NAMALWA (cell line): ENCODE measurements around the gene NLRP4.
"Not testable (repeated sequence)": the region's sequence is repeated elsewhere in the genome, so short reads cannot be mapped to it uniquely, and the experiment has no call there.

ENCODE experiments used
- DNase-seq: peaks from one replicate; pipeline ENCODE4 v3.0.0-alpha.2; 2015; ENCODE audit warnings: low spot score

The NLRP4 gene

DNA sequence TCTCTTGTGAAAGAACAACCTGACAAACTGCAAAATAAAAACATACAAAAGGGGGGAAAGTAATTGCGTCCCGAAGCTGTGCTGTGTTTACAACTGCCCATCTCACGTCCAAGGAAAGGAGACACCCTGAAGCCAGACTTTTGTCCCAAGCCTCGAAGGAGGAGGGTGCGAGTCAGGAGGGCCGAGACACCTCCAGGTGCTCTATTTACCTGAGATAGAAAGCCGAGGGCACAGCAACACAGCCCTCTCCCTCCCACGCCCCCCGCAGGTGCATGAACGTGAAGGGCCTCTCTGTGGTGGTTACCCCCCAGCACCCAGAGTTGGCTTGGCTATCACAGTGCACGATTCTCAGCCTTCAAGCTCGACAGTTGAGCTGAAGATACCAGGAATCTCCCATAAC lies 62.6 kb downstream of the NLRP4 start:
- DNase-seq: no peak

DNA sequence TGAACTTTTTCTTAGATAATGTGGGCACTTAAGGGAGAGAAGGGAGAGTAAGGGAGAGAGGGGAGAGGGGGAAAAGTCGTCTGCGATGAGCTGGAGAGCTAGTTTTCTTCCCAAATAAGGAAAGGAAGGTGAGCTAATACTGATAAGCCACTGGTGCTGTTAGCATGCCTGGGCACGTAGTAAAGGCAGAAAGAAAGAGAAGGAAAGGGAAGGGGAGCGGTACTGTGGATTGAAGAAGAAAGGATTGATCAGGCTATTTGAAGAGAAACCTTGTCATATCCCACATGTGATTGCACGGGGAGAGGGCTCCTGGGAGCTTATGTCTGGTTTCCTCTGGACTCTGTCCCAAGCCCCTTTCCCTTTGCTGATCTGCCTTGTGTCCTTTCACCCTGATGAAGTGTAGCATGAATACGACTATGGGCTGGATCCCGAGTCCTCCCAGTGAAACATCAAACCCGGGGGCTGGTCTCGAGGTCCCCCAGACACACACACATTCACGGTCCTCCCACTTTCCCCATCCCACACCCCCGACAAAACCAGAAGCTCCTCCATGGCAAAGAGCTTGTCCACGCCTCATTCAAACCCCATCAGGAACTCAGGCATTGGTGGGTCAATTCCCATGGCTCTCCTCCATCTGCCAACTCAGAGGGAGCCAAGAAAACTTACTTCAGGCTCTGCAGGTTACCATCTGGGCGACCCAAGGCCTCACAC lies 65.2 kb downstream of the NLRP4 start:
- DNase-seq: no peak

DNA sequence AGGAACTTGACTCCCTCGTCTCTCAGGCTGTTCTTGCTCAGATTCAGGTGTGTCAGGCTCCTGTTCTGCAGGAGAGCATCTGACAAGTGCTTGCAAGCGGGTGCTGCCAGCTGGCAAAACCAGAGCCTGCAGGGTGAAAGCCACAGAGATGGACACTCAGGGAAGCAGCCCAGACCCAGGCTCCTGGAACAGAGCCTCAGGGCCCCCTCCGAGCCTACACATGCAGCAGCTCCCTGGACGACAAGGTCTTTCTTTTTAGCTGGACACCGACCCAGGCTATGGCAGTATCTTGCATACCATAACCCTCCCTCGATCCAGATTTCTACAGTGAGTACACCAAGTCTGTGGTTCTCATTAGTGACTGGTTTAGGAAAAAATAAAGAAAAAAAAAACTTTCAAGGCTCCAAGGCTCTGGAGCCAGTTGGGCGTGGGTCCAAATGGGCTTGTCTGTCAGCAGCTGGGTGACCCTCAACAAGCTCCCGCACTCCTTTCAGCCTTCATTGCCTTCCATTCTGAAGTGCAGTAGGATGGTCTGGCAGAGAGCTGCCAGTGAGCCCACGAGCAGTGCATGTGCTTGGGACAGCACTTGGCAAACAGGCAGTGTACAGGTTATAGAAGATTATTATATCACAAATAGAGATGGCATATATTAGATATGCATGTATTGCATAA lies 65.9 kb downstream of the NLRP4 start:
- no peak for DNase-seq

DNA sequence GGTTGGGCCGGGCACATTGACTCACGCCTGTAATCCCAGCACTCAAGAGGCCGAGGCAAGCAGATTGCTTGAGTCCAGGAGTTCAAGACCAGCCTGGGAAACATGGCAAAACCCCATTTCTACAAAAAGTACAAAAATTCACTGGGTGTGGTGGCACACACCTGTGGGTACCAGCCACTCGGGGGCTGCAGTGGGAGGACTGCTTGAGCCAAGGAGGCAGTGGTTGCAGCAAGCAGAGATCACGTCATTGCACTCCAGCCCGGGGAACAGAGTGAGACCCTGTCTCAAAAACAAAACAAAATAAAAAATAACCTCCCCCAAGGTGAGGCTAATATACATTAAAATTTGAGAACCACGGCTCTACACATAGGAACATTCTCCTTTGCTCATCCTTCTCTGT lies 70.9 kb downstream of the NLRP4 start:
- DNase-seq: no peak

DNA sequence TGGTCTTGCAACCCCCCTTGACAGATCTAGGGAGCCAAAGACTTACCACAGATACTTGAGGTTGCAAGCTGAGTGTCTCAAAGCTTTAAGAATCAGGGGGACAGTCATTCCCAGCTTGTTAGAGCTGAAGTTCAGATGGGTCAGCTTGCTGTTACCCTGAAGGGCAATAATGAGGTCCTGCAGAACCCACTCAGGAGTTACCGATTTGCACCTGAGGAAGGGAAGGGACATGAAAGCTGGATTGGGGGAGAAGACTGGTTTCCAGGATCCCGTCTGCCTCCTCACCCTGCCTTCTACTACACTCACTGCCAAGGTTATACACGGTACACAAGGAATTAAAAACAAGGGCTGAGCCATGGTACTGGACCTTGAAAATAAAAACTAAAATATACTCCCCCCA lies 71.4 kb downstream of the NLRP4 start:
- no peak for DNase-seq

DNA sequence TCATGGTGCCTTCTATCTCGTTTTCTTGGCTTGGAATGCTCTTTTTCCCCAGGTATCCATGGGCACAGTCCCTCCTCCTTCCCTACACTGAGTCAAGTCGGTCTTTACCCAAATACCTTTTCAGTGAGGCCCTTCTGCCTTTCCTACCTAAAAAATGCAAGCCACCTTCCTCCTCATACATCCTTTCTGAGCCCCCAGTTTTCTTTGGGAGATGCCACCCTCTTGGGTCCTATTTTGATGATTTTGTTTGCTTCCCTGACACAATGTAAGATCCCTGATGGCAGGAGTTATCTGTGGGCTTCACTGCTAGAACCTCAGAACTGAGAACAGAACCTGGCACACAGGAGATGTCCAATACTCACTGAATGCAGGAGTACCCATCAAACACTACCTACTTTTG lies 73.5 kb downstream of the NLRP4 start:
- DNase-seq: no peak

DNA sequence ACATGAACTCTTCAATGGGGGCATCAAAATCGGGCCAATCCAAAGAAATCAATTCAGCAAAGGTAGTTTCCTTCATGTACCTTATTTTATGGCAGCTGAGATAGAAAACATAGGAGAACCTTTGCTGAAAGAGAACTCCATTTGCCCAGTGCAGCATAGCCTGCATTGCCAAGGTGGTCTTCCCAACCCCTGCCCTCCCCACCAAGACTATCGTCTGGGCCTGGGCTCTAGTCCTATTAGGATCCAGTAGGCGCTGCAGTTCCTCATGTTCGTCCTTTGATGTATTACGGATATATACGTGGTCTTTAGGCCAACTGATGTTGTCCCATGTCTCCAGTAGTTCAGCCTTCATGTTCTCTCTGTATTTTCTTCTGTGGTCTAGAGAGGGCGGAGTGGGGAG lies 76.6 kb downstream of the NLRP4 start:
- DNase-seq: no peak

DNA sequence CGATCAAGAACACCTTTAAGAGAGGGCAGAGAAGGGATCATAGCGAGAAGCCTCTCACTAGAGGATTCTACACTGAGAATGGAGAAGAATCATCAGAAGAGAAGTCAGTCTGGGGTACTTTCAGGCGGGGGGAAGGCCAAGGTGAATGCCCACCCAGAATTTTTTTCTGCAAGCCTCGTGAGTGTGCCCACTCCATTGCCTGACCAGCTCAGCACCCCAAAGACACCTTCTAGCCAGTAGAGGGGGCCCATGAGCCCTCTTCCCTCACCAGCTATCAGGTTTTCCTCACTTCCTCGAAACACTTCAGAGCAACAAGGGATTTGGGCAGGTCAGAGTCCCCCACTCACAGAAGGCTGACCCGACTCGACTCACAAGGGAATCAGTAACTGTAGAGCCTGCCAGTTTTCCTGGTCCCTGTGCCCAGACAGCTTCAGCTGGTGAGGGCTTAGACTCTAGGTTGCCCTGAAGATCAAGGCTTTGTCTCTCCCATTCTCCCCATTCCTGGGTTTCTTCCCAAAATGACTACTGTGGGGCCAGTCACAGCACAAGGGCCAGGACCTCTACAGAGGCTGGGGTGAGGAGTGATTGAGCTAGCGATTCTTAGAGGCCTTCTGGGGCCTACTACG lies 77.4 kb downstream of the NLRP4 start:
- DNase-seq: peak; percentile 33

DNA sequence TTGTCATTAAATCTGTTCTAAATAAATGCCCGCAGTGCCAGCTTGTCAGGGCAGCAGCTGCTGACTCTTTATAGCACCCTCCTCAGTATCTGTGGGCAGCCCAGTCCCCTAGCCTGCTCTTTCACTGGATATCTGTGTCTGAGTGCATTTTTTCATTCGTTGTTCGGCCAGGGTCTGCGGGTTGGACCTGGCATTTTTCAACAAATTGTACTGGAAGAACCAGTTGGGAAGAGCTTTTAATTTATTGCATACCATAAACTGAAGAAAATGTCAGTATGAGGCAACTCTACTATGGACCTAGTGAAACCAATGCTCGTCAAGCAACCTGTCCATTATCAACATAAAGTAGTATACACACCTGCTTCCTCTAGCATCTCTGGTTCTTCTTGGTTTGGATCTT lies 87.2 kb downstream of the NLRP4 start:
- no peak for DNase-seq

DNA sequence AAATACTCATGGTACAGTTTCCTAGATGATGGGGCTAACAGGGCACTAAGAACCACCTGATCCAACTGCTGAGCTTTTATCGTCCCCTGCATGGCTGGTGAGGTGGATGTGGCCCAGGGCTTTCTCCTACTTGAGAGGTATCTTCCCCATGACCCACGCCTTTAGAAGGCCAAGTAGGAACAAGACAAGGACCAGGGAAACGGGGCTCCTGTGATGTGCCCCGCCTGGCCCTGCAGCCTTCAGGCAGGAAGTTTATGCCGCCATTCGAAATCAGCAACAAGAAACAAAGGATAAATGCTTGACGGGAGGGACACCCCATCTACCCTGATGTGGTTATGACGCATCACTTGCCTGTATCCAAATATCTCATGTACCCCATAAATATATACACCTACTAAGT lies 91.7 kb downstream of the NLRP4 start:
- no peak for DNase-seq

DNA sequence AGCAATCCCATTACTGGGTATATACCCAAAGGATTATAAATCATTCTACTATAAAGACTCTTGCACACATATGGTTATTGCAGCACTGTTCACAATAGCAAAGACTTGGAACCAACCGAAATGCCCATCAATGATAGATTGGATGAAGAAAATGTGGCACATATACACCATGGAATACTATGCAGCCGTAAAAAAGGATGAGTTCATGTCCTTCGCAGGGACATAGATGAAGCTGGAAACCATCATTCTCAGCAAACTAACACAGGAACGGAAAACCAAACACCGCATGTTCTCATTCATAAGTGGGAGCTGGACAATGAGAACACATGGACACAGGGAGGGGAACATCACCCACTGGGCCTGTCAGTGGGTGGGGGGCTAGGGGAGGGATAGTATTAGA lies 92.9 kb downstream of the NLRP4 start:
- not testable (repeated sequence) for DNase-seq

DNA sequence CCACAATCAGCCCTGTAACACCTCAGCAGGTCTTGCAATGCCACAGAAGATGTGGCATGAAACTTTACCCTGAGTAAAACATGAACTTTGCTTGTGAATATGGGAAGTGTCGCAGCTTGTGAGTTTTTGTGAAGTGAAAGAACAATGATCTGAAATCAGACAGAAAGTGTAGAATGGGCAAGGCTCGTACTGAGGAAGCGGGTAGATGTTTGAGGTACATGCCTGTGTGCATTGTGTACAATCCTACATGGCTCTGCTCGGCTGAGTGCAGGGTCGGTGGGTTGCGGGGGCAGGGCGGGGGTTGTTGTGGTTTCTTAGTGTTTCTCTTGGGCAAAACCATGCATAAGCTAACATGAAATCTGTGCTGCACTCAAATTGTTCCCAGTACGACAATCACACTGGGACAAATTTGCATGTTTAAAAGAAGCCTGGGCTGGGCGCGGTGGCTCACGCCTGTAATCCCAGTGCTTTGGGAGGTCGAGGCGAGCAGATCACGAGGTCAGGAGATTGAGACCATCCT lies 94.7 kb downstream of the NLRP4 start:
- no peak for DNase-seq
